Measurements from ENCODE around the gene DAB2IP.

GRCh38 chr9:121673576-121673975 lies 22.1 kb downstream of the DAB2IP start:
- no peak for TF ChIP-seq CTCF (IDR thresholded peaks at IDR 0.05; ENCODE audit: poor library complexity, severe bottlenecking)
- no peak for TF ChIP-seq SMC3 (conservative IDR thresholded peaks at IDR 0.05; ENCODE audit: poor library complexity)
- no peak for TF ChIP-seq EZH2 (IDR thresholded peaks at IDR 0.05; ENCODE audit: borderline replicate concordance, insufficient read depth, low read length, poor library complexity, severe bottlenecking)
- TF ChIP-seq EP300 (conservative IDR thresholded peaks at IDR 0.05; ENCODE audit: poor library complexity, severe bottlenecking), result no peak

All from neural cell (in vitro differentiated cells).